Keratinocyte (primary cell): ENCODE measurements around the gene TBL1XR1. TPM values are rescaled to one million over a fixed set of nuclear protein-coding genes. Genes with fewer than 3 reads are reported as not detected.
A peak's percentile ranks its signal among the peaks of the same experiment; 100 is the strongest.

Source experiments
- DNase-seq: peaks from one replicate; pipeline ENCODE4 v3.0.0-alpha.2; 2011; ENCODE audit warnings: low read depth, missing footprints, low spot score
- FAIRE-seq: peaks from 2 replicates; lab custom pipeline; 2011; peaks lifted over from hg19 to GRCh38; lab: Jason Lieb, UNC
- H2AFZ ChIP-seq: 2 replicates; pipeline ENCODE4 v1.6.0; 2012; ENCODE audit warnings: low read length, control low read depth, inconsistent platforms; ENCODE audit not compliant: control insufficient read depth
- H3K27ac ChIP-seq: 2 replicates; pipeline ENCODE4 v1.5.1; 2011; ENCODE audit warnings: low read length; ENCODE audit not compliant: control insufficient read depth, insufficient read depth
- H3K27me3 ChIP-seq: 3 replicates; pipeline ENCODE4 v1.6.0; 2011; ENCODE audit warnings: low read length; ENCODE audit not compliant: control insufficient read depth, insufficient read depth; ENCODE audit errors: extremely low read depth
- H3K36me3 ChIP-seq, 2 experiments: 2 replicates in 1 of 2; 3 replicates in 1 of 2; pipeline ENCODE4 v1.5.1; 2011; ENCODE audit warnings: low read length in 2 of 2, mild to moderate bottlenecking in 1 of 2; ENCODE audit not compliant: control insufficient read depth in 2 of 2, insufficient read depth in 2 of 2; ENCODE audit errors: extremely low read depth in 1 of 2
- H3K4me1 ChIP-seq: 3 replicates; pipeline ENCODE4 v1.5.1; 2011; ENCODE audit warnings: low read length; ENCODE audit not compliant: control insufficient read depth, insufficient read depth; ENCODE audit errors: extremely low read depth
- H3K4me2 ChIP-seq: 3 replicates; pipeline ENCODE4 v1.6.0; 2011; ENCODE audit warnings: low read depth, low read length; ENCODE audit not compliant: control insufficient read depth, insufficient read depth; ENCODE audit errors: extremely low read depth
- H3K4me3 ChIP-seq, 3 experiments: fragments of 200-600 bp in 1 of 3; sonication (generic) in 1 of 3; 2 replicates in 2 of 3; 3 replicates in 1 of 3; pipeline ENCODE4 v1.5.1; 2011 to 2016; ENCODE audit warnings: low read length in 3 of 3, mild to moderate bottlenecking in 3 of 3, control low read depth in 2 of 3, inconsistent platforms in 1 of 3, low read depth in 1 of 3, mixed read lengths in 1 of 3, mixed run types in 1 of 3, moderate library complexity in 1 of 3; ENCODE audit not compliant: control insufficient read depth in 2 of 3, insufficient read depth in 2 of 3; ENCODE audit errors: extremely low read depth in 1 of 3
- H3K79me2 ChIP-seq: 2 replicates; pipeline ENCODE4 v1.6.0; 2012; ENCODE audit warnings: low read length; ENCODE audit not compliant: control insufficient read depth, insufficient read depth
- H3K9ac ChIP-seq: 3 replicates; pipeline ENCODE4 v1.6.0; 2011; ENCODE audit warnings: low read length; ENCODE audit not compliant: control insufficient read depth, insufficient read depth; ENCODE audit errors: extremely low read depth
- H3K9me1 ChIP-seq: 3 replicates; pipeline ENCODE4 v1.6.0; 2011; ENCODE audit warnings: low read length; ENCODE audit not compliant: control insufficient read depth, insufficient read depth; ENCODE audit errors: extremely low read depth
- H3K9me3 ChIP-seq: 2 replicates; pipeline ENCODE4 v1.5.1; 2012; ENCODE audit warnings: low read depth, low read length; ENCODE audit not compliant: control insufficient read depth
- H4K20me1 ChIP-seq: 3 replicates; pipeline ENCODE4 v1.6.0; 2011; ENCODE audit warnings: low read length; ENCODE audit not compliant: control insufficient read depth, insufficient read depth; ENCODE audit errors: extremely low read depth
- EZH2 ChIP-seq: IDR thresholded peaks from one replicate; pipeline ENCODE4 v1.6.1; 2012; ENCODE audit warnings: inconsistent platforms, mild to moderate bottlenecking, low read length, moderate library complexity
- dilution Hi-C: fragments of 300-500 bp; cut with MboI; formaldehyde crosslinking; loops from one replicate; pipeline ENCODE4 v1.7.0; 2020; ENCODE audit warnings: low sequenced_read_pairs; ENCODE audit not compliant: extremely low pct_ligation_motif_present
- polyA minus RNA-seq, 3 experiments: library from RNA; depleted of rRNA, polyadenylated mRNA; stranded (reverse); fragments of >200 nt; gene quantifications; 1 replicate in 1 of 3; 2 replicates in 1 of 3; 3 replicates in 1 of 3; pipeline ENCODE4 v1.2.3, GENCODE V29; 2011
- polyA plus RNA-seq, 5 experiments: library from polyadenylated mRNA; depleted of rRNA in 3 of 5; stranded (reverse) in 3 of 5; stranded (forward) in 1 of 5; unstranded in 1 of 5; fragments of >200 nt; gene quantifications; 1 replicate in 1 of 5; 2 replicates in 3 of 5; 3 replicates in 1 of 5; pipeline versions ENCODE4 v1.2.1 to v1.2.3, GENCODE V29; 2011 to 2012; ENCODE audit warnings: missing spikeins in 2 of 5, low read depth in 1 of 5, low replicate concordance in 1 of 5
- TF ChIP-seq, protein P1 (sequence below), 3 experiments: IDR thresholded peaks in 1 of 3; conservative IDR thresholded peaks in 1 of 3; optimal IDR thresholded peaks in 1 of 3; 2 replicates in 2 of 3; 3 replicates in 1 of 3; pipeline versions ENCODE3 to v1.5.1; 2011; ENCODE audit warnings: low read length in 3 of 3, mild to moderate bottlenecking in 3 of 3, moderate library complexity in 2 of 3, control low read depth in 1 of 3, inconsistent platforms in 1 of 3; ENCODE audit not compliant: insufficient read depth in 2 of 3; ENCODE audit errors: extremely low read depth in 1 of 3

TBL1XR1 gene
- polyA plus RNA-seq (97.0 to 169 TPM (median 130 TPM) in 3 replicates), polyA minus RNA-seq (227 to 533 TPM (median 415 TPM) in 3 replicates)
- 110 TPM for polyA plus RNA-seq (2011; ENCODE audit: low read depth)
- polyA plus RNA-seq (2011; cell fraction: cytosol; rRNA removed) = 54.3 and 118 TPM in 2 replicates
- 84.8 and 109 TPM in 2 replicates for polyA plus RNA-seq (2011; cell fraction: nucleus; rRNA removed)
- polyA plus RNA-seq (2012; ENCODE audit: low replicate concordance) = 69.2 and 87.6 TPM in 2 replicates
- polyA minus RNA-seq (2011; cell fraction: cytosol; rRNA and poly(A)+ RNA removed) = 322 TPM
- 237 and 437 TPM in 2 replicates for polyA minus RNA-seq (2011; cell fraction: nucleus; rRNA and poly(A)+ RNA removed)

DNA sequence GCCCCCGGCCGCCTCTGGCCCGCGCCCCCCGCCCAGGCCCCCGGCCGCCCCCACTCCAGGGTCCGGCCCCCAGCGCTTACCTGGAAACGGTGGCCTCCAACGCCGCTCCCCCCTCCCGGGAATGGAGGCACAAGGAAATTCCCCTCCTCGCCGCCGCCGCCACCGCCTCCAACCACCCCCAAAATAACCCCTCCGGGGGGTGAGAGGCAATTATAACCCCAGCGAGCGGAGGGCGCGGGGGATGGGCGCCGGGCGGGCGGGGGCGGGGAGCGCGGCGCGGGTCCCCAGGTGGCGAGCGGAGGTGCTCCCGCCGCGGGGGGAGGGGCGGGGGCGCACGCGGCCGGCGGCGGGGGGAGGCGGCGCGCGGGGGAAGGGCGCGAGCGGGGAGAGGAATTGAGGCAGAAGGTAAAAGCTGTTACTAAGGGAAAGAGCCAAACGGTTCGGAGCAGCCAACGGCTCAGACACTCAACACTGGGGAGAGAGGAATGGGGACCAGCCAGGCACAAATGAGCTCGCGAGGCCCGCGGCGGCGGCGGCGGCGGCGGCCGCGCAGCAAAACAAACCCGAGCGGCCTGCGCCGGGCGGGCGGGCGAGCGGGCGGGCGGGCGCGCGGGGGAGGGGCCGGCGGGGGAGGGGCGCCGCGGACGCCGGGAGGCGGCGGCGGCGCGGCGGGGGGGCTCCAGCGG lies at the start of gene TBL1XR1:
Gene TBL1XR1 (minus strand): TSS at position 442 of the 686 bp plus-strand sequence. CDS start 132,505 bp downstream, outside the sequence.
- Histone ChIP-seq H2AFZ (peak within 1 kb of the TSS; percentile 22), H3K4me1 (peaks cover 37% of the 10 kb centered on the region), H3K9me3 (no peaks in the 10 kb centered on the region), H3K36me3 (no peaks in the 10 kb centered on the region), H3K27me3 (no peaks in the 10 kb centered on the region), H3K79me2 (peaks cover 45% of the 10 kb centered on the region), H3K4me3 (peak within 1 kb of the TSS; percentile 88 to 99 (median 92)), H3K27ac (peak within 1 kb of the TSS; percentile 98), H3K4me2 (peak within 1 kb of the TSS; percentile 80), H3K9ac (peak within 1 kb of the TSS; percentile 99), H3K9me1 (no peaks in the 10 kb centered on the region), H4K20me1 (no peaks in the 10 kb centered on the region)
- no peak for DNase-seq
- FAIRE-seq = no peak
- TF ChIP-seq, protein P1, sequence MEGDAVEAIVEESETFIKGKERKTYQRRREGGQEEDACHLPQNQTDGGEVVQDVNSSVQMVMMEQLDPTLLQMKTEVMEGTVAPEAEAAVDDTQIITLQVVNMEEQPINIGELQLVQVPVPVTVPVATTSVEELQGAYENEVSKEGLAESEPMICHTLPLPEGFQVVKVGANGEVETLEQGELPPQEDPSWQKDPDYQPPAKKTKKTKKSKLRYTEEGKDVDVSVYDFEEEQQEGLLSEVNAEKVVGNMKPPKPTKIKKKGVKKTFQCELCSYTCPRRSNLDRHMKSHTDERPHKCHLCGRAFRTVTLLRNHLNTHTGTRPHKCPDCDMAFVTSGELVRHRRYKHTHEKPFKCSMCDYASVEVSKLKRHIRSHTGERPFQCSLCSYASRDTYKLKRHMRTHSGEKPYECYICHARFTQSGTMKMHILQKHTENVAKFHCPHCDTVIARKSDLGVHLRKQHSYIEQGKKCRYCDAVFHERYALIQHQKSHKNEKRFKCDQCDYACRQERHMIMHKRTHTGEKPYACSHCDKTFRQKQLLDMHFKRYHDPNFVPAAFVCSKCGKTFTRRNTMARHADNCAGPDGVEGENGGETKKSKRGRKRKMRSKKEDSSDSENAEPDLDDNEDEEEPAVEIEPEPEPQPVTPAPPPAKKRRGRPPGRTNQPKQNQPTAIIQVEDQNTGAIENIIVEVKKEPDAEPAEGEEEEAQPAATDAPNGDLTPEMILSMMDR (optimal IDR thresholded peaks at IDR 0.05 in 1 of 3, IDR thresholded peaks at IDR 0.05 in 1 of 3, conservative IDR thresholded peaks at IDR 0.05 in 1 of 3; ENCODE audit: extremely low read depth in 1 of 3, insufficient read depth in 2 of 3, low read length in 3 of 3) = no peak
- dilution Hi-C loops = no loop called here

DNA sequence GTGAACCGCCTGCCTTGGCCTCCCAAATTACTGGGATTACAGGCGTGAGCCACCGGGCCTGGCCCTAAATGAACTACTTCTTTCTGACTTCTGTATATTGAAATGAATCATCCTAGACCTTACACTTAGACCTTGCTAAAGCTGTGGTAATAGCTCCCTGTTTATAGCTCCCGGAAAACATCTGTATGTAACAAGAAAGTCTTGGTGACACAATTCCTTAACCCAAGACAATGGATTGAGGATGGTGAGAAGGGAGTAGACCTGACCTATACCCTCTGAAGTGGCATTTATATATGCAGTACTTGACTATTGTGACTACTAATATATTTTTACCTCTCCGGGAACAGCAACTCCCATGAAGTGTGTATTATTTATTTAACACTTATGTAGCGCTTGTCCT lies 48.0 kb upstream of the TBL1XR1 start:
- Histone ChIP-seq H3K27me3 (no peaks in the 10 kb centered on the region), H4K20me1 (no peaks in the 10 kb centered on the region), H3K4me2 (no peak overlapping the region), H3K4me3 (no peak overlapping the region), H3K9me1 (no peaks in the 10 kb centered on the region), H3K4me1 (no peaks in the 10 kb centered on the region), H2AFZ (no peak overlapping the region), H3K9me3 (no peaks in the 10 kb centered on the region), H3K9ac (no peak overlapping the region), H3K79me2 (no peaks in the 10 kb centered on the region), H3K36me3 (no peaks in the 10 kb centered on the region), H3K27ac (no peak overlapping the region)
- no peak for DNase-seq
- dilution Hi-C loops = no loop called here
- no peak for TF ChIP-seq EZH2
- TF ChIP-seq, protein P1 (optimal IDR thresholded peaks at IDR 0.05 in 1 of 3, IDR thresholded peaks at IDR 0.05 in 1 of 3, conservative IDR thresholded peaks at IDR 0.05 in 1 of 3; ENCODE audit: extremely low read depth in 1 of 3, insufficient read depth in 2 of 3, low read length in 3 of 3) = no peak
- no peak for FAIRE-seq
